HFF-Myc (cell line): ENCODE measurements around the gene SLC7A11.
A peak's percentile ranks its signal among the peaks of the same experiment; 100 is the strongest.

ENCODE experiments used
- DNase-seq: peaks from one replicate; pipeline ENCODE4 v3.0.0-alpha.2; 2011; ENCODE audit warnings: low read depth; ENCODE audit errors: extremely low read depth
- H3K4me3 ChIP-seq: replicated peaks from 2 replicates; pipeline ENCODE4 v1.5.1; 2011; ENCODE audit warnings: low read depth, mild to moderate bottlenecking, control low read depth, low read length
- CTCF ChIP-seq: IDR thresholded peaks from 2 replicates; pipeline ENCODE4 v1.5.1; 2012; ENCODE audit warnings: mild to moderate bottlenecking, low read depth, low read length, control low read depth; ENCODE audit errors: missing control alignments

Gene SLC7A11

DNA sequence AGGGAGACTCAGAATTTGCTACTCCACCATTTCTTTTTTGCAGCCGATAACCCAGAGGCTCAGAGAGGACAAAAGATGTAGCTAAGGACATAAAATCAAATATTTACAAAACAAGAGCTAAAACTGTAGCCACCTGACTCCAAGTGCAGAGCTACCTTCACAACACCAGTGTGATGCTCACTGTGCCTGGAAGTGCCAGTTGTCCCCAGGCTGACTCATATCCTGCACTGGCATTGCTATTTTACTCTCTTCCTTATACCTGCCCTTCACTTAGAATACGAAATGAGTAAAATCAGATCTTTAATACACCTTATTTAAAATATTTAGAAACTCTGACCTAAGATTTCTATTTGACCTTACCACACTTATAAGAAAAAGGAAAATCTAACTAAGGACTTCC lies 39.5 kb downstream of the SLC7A11 start:
- TF ChIP-seq CTCF = no peak
- DNase-seq = no peak
- H3K4me3 ChIP-seq = no peak overlapping the region

GRCh38 chr4:138200236-138200590 lies 41.9 kb downstream of the SLC7A11 start:
- DNase-seq = no peak
- TF ChIP-seq CTCF = no peak
- no peak overlapping the region for H3K4me3 ChIP-seq

GRCh38 chr4:138199568-138200235 lies 42.4 kb downstream of the SLC7A11 start:
- H3K4me3 ChIP-seq = no peak overlapping the region
- no peak for DNase-seq
- no peak for TF ChIP-seq CTCF

GRCh38 chr4:138196153-138196552 lies 46.0 kb downstream of the SLC7A11 start:
- TF ChIP-seq CTCF = no peak
- H3K4me3 ChIP-seq = no peak overlapping the region
- DNase-seq = no peak

DNA sequence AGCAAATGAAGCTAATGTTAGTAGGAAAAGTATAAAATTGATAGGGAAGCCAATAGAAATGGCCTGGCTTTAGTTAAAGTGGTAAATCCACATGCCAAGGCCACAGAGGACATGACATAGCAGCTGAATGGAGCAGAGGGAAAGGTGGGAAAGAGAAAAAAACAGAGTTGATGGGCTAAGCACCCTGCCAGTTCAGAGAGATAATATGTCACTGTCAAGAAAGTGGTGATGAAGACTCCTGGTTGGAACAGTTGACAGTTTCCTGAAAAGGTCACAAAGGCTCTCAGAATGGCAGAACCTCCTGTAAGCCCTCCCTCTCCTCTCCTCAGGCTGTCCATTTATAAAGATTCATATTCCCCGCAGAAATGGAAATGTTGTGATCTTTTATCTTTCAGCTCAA lies 48.2 kb downstream of the SLC7A11 start:
- no peak for DNase-seq
- H3K4me3 ChIP-seq = no peak overlapping the region
- no peak for TF ChIP-seq CTCF

DNA sequence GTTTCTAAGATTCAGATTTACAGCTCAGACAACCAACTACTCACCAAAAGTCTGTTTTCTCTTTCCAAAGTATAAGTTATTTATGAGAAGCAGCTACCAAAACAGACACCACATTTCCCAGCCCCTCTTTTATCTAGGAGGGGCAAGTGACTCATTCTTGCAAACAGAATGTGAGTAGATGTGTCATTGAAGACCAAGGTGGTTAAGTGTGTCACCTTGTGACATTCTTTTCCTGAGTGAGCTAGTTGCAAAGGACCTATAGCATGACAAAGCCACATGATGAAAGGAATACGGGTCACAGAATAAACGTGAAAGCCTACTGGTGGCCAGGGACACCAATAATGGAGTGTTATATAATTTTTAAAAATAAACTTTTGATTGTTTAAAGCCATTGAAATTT lies 50.0 kb downstream of the SLC7A11 start:
- H3K4me3 ChIP-seq = no peak overlapping the region

More for the DNA sequence above, 50.0 kb downstream of the SLC7A11 start:
- peak; percentile 25 for DNase-seq
- no peak for TF ChIP-seq CTCF
